HG03565 (cell line): ENCODE measurements around the gene ZNF776.
"Not testable (repeated sequence)": the region's sequence is repeated elsewhere in the genome, so short reads cannot be mapped to it uniquely, and the experiment has no call there.

ENCODE experiments used
- ATAC-seq: cut with Tn5 transposase; IDR thresholded peaks from one replicate; pipeline ENCODE4 v1.9.1; 2021; ENCODE audit warnings: mild to moderate bottlenecking, moderate library complexity; ENCODE audit not compliant: unreplicated experiment

Gene ZNF776

DNA sequence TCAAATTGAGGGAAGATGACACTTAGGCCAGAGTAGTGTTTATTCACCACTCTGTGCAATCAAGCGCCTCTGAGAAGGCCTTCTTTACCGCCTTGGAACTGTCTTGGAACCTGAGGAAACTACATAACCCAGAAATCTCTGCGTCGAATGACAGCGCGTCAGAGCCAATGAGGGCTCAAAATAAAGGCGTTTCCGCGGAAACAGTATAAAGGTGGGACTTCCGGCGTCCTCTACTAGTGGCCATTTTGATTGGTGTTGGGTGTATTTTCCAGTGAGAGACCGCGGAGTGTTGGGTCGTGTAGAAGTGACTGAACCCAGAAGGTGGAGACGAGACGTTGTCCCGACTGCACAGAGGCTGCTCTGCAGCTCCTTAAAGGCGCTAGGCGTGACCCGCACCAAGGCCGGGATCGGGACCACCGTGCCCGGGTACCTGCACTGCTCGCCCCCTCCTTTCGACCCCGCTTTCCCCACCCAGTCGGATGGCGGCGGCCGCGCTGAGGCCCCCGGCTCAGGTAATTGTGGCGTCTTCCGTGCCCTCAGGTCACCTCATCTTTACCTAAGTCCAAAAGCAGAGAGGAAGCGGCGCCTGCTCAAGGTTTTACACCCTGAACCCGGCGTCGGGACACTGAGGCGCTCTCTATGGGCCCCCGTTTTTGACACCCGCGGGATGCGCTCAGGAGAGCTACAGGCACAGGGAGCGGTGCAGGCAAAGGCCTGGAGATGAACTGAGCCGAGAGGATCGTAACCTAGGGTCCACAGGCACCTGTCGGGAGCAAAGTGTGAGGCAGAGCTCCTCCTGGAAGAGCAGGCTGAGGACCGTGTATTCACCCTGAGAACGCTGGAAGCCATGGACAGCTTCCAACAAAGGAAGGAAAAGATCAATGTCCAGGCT lies at the start of gene ZNF776:
Gene ZNF776 (plus strand): TSS at position 236 of the 892 bp plus-strand sequence. CDS start 244 bp downstream, at position 480.
- ATAC-seq = peak; percentile 97

- no peak for ATAC-seq
These were observed 45.0 kb upstream of the ZNF776 start for GRCh38 chr19:57701625-57702024.

GRCh38 chr19:57706346-57706745 lies 40.3 kb upstream of the ZNF776 start:
- no peak for ATAC-seq

GRCh38 chr19:57708641-57709361 lies 37.8 kb upstream of the ZNF776 start, which contains the start of gene ZNF154:
TSS of gene ZNF154 (minus strand) at chr19:57709204. CDS start at chr19:57708971, 233 bp downstream.
- ATAC-seq = no peak

- ATAC-seq = no peak
These were observed 37.0 kb upstream of the ZNF776 start for GRCh38 chr19:57709616-57710015.

- no peak for ATAC-seq
These were observed 34.4 kb upstream of the ZNF776 start for GRCh38 chr19:57712222-57712621.

- ATAC-seq = no peak
These were observed 27.2 kb upstream of the ZNF776 start for GRCh38 chr19:57719424-57719823.

DNA sequence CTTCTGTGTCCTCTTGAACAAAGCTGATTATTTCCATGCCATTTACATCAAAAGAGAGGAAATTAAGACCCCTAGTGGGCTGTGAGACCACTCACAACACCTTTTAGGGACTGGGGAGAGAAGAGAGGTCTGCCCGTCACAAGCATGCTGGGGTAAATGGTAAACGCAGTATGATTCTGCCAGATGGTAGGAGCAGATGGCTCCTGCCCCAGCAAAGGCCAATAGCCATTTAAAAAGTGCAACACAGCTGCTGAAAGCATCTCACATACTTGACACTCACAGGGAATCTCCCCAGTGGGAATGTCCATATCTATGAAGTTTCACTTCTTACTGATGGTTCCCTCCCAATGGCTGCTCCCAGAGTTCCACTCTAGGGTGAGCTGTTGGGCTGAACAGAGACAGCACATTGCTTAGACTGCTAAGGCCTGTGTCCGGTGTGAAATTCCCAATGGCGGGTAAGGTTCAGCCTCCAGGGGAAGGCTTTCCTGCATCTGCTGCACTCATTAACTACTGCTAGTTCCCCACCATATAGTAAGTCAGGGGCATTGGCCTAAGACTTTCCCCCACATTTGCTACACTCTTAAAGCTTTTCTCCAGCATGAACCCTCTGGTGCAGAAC lies 26.6 kb upstream of the ZNF776 start:
- ATAC-seq = no peak

DNA sequence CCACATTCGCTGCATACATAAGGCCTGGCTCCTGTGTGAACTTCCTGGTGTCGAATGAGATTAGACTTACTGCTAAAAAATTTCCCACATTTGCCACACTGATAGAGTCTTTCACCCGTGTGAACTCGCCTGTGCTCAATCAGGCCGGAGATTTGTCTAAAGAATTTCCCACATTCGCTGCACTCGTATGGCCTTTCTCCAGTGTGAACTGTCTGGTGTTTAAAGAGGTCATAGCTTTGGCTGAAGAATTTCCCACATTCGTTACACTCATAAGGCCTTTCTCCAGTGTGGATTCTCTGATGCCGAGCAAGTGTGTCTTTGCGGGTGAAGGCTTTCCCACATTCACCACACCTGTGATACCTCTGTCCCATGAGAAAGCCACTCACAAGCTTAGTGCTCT lies 25.7 kb upstream of the ZNF776 start:
- ATAC-seq = no peak

DNA sequence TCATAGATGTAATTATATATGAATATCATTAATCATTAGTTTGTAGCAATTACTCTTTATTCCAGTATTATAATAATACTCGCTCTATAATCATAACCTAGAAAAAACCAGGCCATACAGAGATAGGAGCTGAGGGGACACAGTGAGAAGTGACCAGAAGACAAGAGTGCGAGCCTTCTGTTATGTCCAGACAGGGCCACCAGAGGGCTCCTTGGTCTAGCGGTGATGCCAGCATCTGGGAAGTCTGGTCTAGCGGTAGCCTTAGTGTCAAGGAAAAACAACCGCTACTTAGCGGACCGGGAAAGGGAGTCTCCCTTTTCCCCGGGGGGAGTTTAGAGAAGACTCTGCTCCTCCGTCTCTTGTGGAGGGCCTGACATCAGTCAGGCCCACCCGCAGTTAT lies 8.3 kb upstream of the ZNF776 start:
- not testable (repeated sequence) for ATAC-seq

- not testable (repeated sequence) for ATAC-seq
These were observed 7.8 kb upstream of the ZNF776 start for GRCh38 chr19:57738770-57739169.

- ATAC-seq = no peak
These were observed 825 bp downstream of the ZNF776 start for GRCh38 chr19:57747472-57747807.

GRCh38 chr19:57748029-57748428 lies 1.4 kb downstream of the ZNF776 start:
- ATAC-seq = no peak

DNA sequence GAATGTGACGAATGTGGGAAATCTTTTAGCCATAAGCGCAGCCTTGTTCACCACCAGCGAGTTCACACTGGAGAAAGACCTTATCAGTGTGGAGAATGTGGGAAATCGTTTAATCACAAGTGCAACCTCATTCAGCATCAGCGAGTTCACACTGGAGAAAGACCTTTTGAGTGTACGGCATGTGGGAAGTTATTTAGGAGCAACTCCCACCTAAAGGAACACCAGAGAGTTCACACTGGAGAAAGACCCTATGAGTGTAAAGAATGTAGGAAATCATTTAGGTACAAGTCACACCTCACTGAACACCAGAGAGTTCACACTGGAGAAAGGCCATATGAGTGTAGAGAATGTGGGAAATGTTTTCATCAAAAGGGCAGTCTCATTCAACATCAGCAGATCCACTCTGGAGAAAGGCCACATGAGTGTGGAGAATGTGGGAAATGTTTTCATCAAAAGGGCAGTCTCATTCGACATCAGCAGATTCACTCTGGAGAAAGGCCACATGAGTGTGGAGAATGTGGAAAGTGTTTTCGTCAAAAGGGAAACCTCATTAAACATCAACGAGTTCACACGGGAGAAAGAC lies 7.6 kb downstream of the ZNF776 start:
- ATAC-seq = no peak

DNA sequence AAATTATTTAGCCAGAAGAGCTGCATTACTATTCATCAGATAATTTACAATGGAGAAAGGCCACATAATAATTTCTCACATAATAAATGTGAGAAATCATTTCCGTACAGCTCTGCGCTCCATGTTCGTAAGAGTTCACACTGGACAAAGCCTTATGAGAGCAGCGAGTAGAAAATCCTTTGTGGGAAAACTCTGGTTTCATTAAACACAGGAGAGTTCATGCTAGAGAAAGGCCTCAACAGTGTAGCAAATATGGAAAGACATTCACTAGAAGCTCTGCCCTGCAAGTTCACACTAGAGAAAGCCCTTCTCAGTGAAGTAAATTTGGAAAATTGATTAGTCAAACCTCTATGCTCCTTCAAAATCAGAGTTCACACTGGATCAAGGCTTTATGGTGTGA lies 8.4 kb downstream of the ZNF776 start:
- no peak for ATAC-seq

DNA sequence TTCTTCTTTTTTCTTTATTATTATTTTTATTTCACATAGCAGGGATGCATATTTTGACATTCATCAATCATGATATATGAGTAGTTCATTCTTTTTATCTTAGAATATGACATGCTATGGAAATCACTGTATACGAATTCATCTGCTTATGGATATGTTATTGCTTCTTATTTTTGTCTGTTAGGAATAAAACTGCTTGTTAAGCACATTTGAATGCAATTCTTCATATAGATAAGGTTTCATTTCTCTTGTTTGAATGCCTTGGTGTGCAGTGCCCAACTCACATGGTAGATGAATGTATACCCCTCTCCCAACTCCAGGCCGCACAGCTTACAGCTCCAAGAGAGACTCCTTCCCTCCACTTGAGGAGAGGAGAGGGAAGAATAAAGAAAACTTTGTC lies 11.3 kb downstream of the ZNF776 start:
- ATAC-seq = no peak

DNA sequence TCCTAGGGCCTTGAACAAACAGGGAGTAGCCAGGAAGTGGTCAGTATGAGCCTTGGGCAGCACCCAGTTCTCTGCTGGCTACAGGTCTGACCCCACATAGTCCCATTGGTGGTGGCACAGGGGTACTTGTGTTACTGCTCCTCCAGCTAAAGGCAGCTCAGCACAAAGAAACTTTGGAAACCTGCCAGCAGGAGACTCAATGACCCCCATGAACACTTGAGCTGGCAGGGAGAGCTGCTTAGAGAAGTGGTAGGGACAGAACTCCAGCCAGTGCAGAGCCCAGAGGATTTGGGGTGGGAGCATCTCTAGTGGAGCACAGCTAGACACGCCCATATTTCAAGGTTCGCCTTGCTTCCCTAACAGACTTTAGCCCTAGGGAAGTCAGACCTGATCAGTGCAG lies 12.5 kb downstream of the ZNF776 start:
- no peak for ATAC-seq

DNA sequence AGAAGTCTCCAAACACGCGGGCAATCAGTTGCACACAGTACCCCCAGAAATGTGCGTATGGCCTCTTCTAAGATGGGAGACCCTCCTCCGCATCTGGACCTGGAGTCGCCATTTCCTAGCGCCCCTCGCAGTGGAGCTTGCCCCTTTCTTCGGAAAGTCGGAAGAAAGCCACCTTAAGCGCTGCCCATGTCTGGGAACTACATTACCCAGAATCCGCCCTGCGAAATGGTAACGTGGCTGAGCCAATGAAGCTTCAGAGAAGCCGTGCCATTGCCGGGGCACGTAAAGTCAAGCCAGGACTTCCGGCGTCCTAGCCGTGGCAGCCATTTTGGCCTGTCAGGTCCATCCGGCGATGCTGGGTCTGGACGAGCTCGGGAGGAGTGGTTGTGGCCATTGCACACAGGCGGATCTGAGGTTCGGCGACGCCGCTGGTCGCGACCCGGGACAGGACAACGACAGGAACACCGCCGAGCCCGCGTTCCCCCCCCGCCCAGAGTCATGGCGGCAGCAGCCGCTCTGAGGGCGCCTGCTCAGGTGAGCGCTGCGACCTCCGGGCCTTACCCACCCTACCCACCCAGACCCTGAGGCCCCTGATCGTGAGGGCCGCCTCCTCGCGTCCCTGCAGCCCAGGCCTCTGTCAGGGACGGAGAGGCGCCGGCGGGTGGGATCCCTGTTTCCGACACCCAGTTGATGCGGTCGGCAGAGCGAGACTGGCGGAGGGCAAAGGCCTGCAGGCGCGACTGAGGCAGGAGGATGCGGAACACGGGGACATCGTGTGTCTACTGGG lies 22.9 kb downstream of the ZNF776 start, which contains the start of gene ZNF586:
Gene ZNF586 (plus strand): TSS at position 332 of the 787 bp plus-strand sequence. CDS start 167 bp downstream, at position 499.
- peak; percentile 95 for ATAC-seq

DNA sequence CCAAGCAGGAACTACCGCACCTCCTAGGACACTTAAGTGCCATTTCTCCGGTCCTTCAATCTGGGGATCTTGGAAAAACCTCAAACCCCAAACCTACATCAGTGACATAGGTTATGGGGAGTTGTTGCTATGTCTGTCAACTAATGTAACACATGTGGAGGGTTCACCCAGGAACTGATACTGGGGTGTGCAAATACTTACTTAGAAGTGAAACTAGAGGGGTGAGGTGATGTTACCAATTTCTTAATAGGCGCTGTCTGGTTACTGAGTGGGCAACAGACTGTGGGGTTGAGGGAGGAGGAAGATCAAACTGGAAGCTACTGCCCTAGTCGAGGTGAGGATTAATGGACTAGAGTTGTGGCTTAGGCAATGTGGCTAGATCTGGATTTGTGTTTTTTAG lies 24.8 kb downstream of the ZNF776 start:
- ATAC-seq = no peak

- no peak for ATAC-seq
These were observed 26.9 kb downstream of the ZNF776 start for GRCh38 chr19:57773488-57773887.
